Peyer's patch (tissue), 4 donors: ENCODE data around the gene SCN3B. TPM values are rescaled to one million over a fixed set of nuclear protein-coding genes. Genes with fewer than 3 reads are reported as not detected.
"Not testable (repeated sequence)": the region's sequence is repeated elsewhere in the genome, so short reads cannot be mapped to it uniquely, and the experiment has no call there.

Experiments used
- DNase-seq, 3 donors: peaks; one replicate each; pipeline ENCODE4 v3.0.0-alpha.2; 2017 to 2019
- H3K27ac ChIP-seq, 4 donors: fragments of 200-600 bp; sonication (generic); one replicate each; pipeline ENCODE4 v1.5.1; 2016 to 2019
- H3K27me3 ChIP-seq, 2 donors: fragments of 200-600 bp; sonication (generic); one replicate each; pipeline ENCODE4 v1.5.1; 2019
- H3K36me3 ChIP-seq, 3 donors: fragments of 200-600 bp; sonication (generic); one replicate each; pipeline ENCODE4 v1.5.1; 2016 to 2019
- H3K4me1 ChIP-seq, 4 donors: fragments of 200-600 bp; sonication (generic); one replicate each; pipeline ENCODE4 v1.5.1; 2016 to 2019
- H3K4me3 ChIP-seq, 4 donors: fragments of 200-600 bp; sonication (generic); 1 replicate in 3 of 4; 2 replicates in 1 of 4; pipeline ENCODE4 v1.5.1; 2016 to 2019; ENCODE audit warnings: mild to moderate bottlenecking in 1 of 4
- H3K9me3 ChIP-seq, 4 donors: fragments of 200-600 bp; sonication (generic); one replicate each; pipeline ENCODE4 v1.5.1; 2016 to 2019; ENCODE audit warnings: mild to moderate bottlenecking in 1 of 4
- POLR2A ChIP-seq, 2 donors: fragments of 450-650 bp; IDR thresholded peaks; one replicate each; pipeline ENCODE4 v1.5.1; 2017; ENCODE audit warnings: antibody characterized with exemption in 2 of 2, mild to moderate bottlenecking in 2 of 2, moderate library complexity in 2 of 2
- total RNA-seq, 4 donors: library from RNA; depleted of rRNA; stranded (reverse); fragments of >200 nt; gene quantifications; one replicate each; pipeline ENCODE4 v1.1.0, GENCODE V29; 2016
- TF ChIP-seq, protein P1 (sequence below), 6 experiments: fragments of 450-650 bp in 4 of 6; fragments of 200-600 bp in 2 of 6; sonication (generic) in 1 of 6; IDR thresholded peaks; one replicate each; pipeline ENCODE4 v1.5.1; 2017 to 2019; ENCODE audit warnings: antibody characterized with exemption in 6 of 6, mild to moderate bottlenecking in 3 of 6, moderate library complexity in 1 of 6

SCN3B gene
- total RNA-seq, 4 donors from 2014 or later, result 0.80 to 4.4 (median 1.3) TPM

DNA sequence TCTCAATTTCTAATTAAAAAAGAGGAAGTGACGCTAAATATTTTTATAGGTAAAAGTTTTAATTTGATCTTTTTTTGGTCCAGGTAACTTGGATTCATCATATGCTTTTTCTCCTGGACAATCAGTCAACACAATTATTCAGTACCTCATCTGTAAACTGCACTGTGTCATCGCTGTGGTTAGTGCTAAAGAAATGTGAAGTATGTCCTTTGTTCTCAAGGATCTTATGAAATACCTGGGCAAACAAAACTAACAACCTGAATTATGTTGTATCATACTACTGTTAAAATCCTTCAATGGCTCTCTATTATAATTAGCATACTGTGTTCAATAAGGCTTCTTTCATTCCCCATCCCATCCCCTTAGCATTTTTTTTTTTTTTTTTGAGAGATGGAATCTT is 19.9 kb upstream of the SCN3B start:
- TF ChIP-seq, protein P1, sequence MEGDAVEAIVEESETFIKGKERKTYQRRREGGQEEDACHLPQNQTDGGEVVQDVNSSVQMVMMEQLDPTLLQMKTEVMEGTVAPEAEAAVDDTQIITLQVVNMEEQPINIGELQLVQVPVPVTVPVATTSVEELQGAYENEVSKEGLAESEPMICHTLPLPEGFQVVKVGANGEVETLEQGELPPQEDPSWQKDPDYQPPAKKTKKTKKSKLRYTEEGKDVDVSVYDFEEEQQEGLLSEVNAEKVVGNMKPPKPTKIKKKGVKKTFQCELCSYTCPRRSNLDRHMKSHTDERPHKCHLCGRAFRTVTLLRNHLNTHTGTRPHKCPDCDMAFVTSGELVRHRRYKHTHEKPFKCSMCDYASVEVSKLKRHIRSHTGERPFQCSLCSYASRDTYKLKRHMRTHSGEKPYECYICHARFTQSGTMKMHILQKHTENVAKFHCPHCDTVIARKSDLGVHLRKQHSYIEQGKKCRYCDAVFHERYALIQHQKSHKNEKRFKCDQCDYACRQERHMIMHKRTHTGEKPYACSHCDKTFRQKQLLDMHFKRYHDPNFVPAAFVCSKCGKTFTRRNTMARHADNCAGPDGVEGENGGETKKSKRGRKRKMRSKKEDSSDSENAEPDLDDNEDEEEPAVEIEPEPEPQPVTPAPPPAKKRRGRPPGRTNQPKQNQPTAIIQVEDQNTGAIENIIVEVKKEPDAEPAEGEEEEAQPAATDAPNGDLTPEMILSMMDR (IDR thresholded peaks at IDR 0.05), result no peak
- no peak for TF ChIP-seq POLR2A (IDR thresholded peaks at IDR 0.05)
- H3K4me3 ChIP-seq, result no peak overlapping the region
- no peaks in the 10 kb centered on the region for H3K36me3 ChIP-seq
- H3K4me1 ChIP-seq, result no peaks in the 10 kb centered on the region
- H3K27me3 ChIP-seq, result no peaks in the 10 kb centered on the region
- no peak overlapping the region for H3K27ac ChIP-seq
- no peak for DNase-seq
- H3K9me3 ChIP-seq, result no peaks in the 10 kb centered on the region

DNA sequence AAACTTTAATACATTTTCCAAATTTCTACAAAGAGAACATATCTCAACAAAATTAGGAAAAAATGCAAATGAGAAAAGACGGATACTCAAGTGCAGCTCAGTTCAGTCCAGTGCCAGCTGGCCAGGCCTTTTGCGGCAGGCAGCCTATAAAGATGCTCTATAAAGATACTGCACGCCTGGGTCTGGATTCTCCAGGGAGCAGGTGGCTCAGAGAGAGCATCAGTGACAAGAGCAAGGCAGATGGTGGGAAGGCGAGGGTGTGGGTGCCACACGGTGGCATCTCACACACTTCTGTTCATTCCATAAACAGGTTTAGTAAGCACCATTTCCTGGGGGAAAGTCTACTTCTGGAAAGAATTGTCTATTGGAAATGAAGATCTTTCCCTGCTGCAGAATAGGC is 18.1 kb upstream of the SCN3B start:
- Histone ChIP-seq H3K36me3 (no peaks in the 10 kb centered on the region), H3K9me3 (no peaks in the 10 kb centered on the region), H3K27me3 (no peaks in the 10 kb centered on the region), H3K27ac (no peak overlapping the region), H3K4me3 (no peak overlapping the region), H3K4me1 (no peaks in the 10 kb centered on the region)
- DNase-seq, result no peak
- no peak for TF ChIP-seq POLR2A (IDR thresholded peaks at IDR 0.05)
- TF ChIP-seq, protein P1 (IDR thresholded peaks at IDR 0.05), result no peak

DNA sequence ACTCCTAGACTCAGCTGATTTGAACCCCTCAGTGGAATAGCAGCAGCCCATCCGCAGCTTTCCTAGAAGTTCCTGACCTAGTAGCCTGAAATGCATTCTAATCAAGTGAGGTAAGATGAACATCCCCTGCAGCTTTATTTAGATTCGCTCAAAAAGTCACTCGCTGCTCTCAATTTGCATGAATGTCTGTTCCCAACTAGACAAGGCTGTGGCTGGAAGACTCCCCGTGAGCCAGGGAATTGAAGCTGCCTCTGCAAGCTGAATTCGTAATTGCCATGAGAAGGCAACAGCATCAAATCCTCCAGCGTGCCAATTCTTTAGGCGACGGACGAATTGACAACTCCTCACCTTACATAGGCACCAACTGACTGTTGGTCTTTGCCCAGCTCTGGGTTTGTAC is 17.1 kb upstream of the SCN3B start:
- Histone ChIP-seq H3K4me3 (no peak overlapping the region), H3K4me1 (no peaks in the 10 kb centered on the region), H3K27ac (no peak overlapping the region), H3K36me3 (no peaks in the 10 kb centered on the region), H3K27me3 (no peaks in the 10 kb centered on the region), H3K9me3 (no peaks in the 10 kb centered on the region)
- TF ChIP-seq, protein P1 (IDR thresholded peaks at IDR 0.05), result no peak
- TF ChIP-seq POLR2A (IDR thresholded peaks at IDR 0.05), result no peak
- DNase-seq, result no peak

- no peak for DNase-seq
- Histone ChIP-seq H3K4me1 (no peaks in the 10 kb centered on the region), H3K9me3 (no peaks in the 10 kb centered on the region), H3K27ac (no peak overlapping the region), H3K4me3 (no peak overlapping the region), H3K36me3 (no peaks in the 10 kb centered on the region), H3K27me3 (no peaks in the 10 kb centered on the region)
- no peak for TF ChIP-seq POLR2A (IDR thresholded peaks at IDR 0.05)
- TF ChIP-seq, protein P1 (IDR thresholded peaks at IDR 0.05), result no peak
Observed at GRCh38 chr11:123670081-123670480, 15.7 kb upstream of the SCN3B start.

DNA sequence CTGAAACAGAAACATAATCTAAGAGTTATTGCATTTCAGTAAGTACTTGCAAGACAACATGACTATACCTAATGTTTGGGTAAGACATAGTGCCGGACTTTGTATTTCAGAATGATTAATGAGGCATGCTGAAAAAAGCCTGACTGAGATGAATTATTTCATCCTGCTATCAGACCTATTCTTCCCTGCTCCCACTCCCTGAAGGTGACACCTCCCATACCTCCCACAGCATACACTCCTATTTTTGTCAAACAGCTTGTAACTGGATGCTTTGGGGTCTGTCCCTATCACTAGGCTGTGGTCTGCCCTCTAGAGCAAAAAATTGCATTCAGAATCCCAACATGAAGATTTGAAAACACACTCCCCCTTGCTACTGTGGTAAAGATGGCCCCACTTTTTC is 10.9 kb upstream of the SCN3B start:
- Histone ChIP-seq H3K9me3 (no peaks in the 10 kb centered on the region), H3K27ac (no peak overlapping the region), H3K4me3 (no peak overlapping the region), H3K36me3 (no peaks in the 10 kb centered on the region), H3K4me1 (no peaks in the 10 kb centered on the region), H3K27me3 (no peaks in the 10 kb centered on the region)
- no peak for TF ChIP-seq POLR2A (IDR thresholded peaks at IDR 0.05)
- TF ChIP-seq, protein P1 (IDR thresholded peaks at IDR 0.05), result no peak
- DNase-seq, result no peak

- not testable (repeated sequence) for H3K9me3 ChIP-seq, DNase-seq, H3K27ac ChIP-seq, H3K36me3 ChIP-seq, H3K27me3 ChIP-seq, H3K4me3 ChIP-seq, H3K4me1 ChIP-seq
Observed at GRCh38 chr11:123659965-123660364, 5.5 kb upstream of the SCN3B start.
